NOMO-1 (cell line): Measurements from ENCODE around the gene KTN1.

Experiments
- DNase-seq, 2 experiments: peaks; one replicate each; lab custom pipeline; 2025; ENCODE audit not compliant: unreplicated experiment in 2 of 2; lab: John Stamatoyannopoulos, UW

KTN1 gene

GRCh38 chr14:55579724-55580469 is at the start of gene KTN1:
Gene KTN1 (plus strand): TSS chr14:55580207. CDS start chr14:55612049, 31,842 bp downstream.
- peak; percentile 68 to 83 for DNase-seq

GRCh38 chr14:55530464-55530863 is 49.5 kb upstream of the KTN1 start:
- no peak for DNase-seq

- DNase-seq, result no peak
Observed at GRCh38 chr14:55532645-55533344, 47.2 kb upstream of the KTN1 start.

GRCh38 chr14:55533960-55534359 is 46.0 kb upstream of the KTN1 start:
- DNase-seq, result no peak

GRCh38 chr14:55535516-55536203 is 44.3 kb upstream of the KTN1 start:
- DNase-seq, result no peak

- DNase-seq, result no peak
Observed at GRCh38 chr14:55536204-55536708, 43.8 kb upstream of the KTN1 start.

GRCh38 chr14:55537782-55538181 is 42.2 kb upstream of the KTN1 start:
- no peak for DNase-seq

- DNase-seq, result no peak
Observed at GRCh38 chr14:55539975-55540374, 40.0 kb upstream of the KTN1 start.

GRCh38 chr14:55540847-55541773 is 38.9 kb upstream of the KTN1 start:
- DNase-seq, result no peak

- peak in 1 of 2 experiments; percentile 10 for DNase-seq
Observed at GRCh38 chr14:55545779-55546178, 34.2 kb upstream of the KTN1 start.

GRCh38 chr14:55546212-55546874 is 33.7 kb upstream of the KTN1 start:
- peak in 1 of 2 experiments; percentile 33 for DNase-seq

GRCh38 chr14:55547650-55548315 is 32.2 kb upstream of the KTN1 start:
- DNase-seq, result no peak

- no peak for DNase-seq
Observed at GRCh38 chr14:55553791-55554190, 26.2 kb upstream of the KTN1 start.

GRCh38 chr14:55556929-55557623 is 22.9 kb upstream of the KTN1 start:
- no peak for DNase-seq

- DNase-seq, result no peak
Observed at GRCh38 chr14:55562135-55562534, 17.9 kb upstream of the KTN1 start.

- no peak for DNase-seq
Observed at GRCh38 chr14:55568618-55569017, 11.4 kb upstream of the KTN1 start.

GRCh38 chr14:55571125-55571889 is 8.7 kb upstream of the KTN1 start:
- DNase-seq, result no peak

GRCh38 chr14:55572578-55572977 is 7.4 kb upstream of the KTN1 start:
- DNase-seq, result no peak
